ENCODE results near the gene D2HGDH. TPM values are rescaled to one million over a fixed set of nuclear protein-coding genes. Genes with fewer than 3 reads are reported as not detected.

The D2HGDH gene
- total RNA-seq, 1 experiment from 2014 or later: 10.0 TPM

GRCh38 chr2:241795021-241795999 lies 60.9 kb downstream of the D2HGDH start:
- Histone ChIP-seq H3T11ph (ENCODE audit: low read length) (no peak overlapping the region), H2BK5ac (ENCODE audit: insufficient read length, low read length) (no peak overlapping the region), H2BK20ac (ENCODE audit: low read depth, low read length, poor library complexity, severe bottlenecking) (no peak overlapping the region), H3K56ac (ENCODE audit: insufficient read length, low read depth, low read length) (no peak overlapping the region), H4K5ac (ENCODE audit: insufficient read length, low read depth, low read length) (no peak overlapping the region), H2AFZ (ENCODE audit: low read length) (no peak overlapping the region), H2AK5ac (ENCODE audit: insufficient read length, low read length) (no peak overlapping the region), H2BK15ac (ENCODE audit: low read depth, low read length) (no peak overlapping the region), H3K9me3 (ENCODE audit: control insufficient read depth, low read depth, low read length) (no peaks in the 10 kb centered on the region), H3K79me2 (ENCODE audit: insufficient read depth, low read length) (no peaks in the 10 kb centered on the region), H3K23me2 (ENCODE audit: insufficient read length, low read depth, low read length, poor library complexity, severe bottlenecking) (no peaks in the 10 kb centered on the region), H2BK12ac (ENCODE audit: insufficient read length, low read depth, low read length) (no peak overlapping the region), H3K14ac (ENCODE audit: insufficient read depth, low read length) (no peak overlapping the region; the same call in 1 of the 2 replicates), H3K27me3 (ENCODE audit: insufficient read depth, low read length) (no peaks in the 10 kb centered on the region), H3K18ac (ENCODE audit: insufficient read length, low read depth, low read length) (no peak overlapping the region), H3K4me2 (ENCODE audit: insufficient read depth, insufficient read length, low read length) (no peak overlapping the region), H4K8ac (replicated peaks; ENCODE audit: insufficient read length, low read depth, low read length) (no peak overlapping the region), H2BK120ac (ENCODE audit: low read depth, low read length, poor library complexity, severe bottlenecking) (no peak overlapping the region), H4K20me1 (ENCODE audit: control insufficient read depth, insufficient read depth, insufficient read length) (no peaks in the 10 kb centered on the region), H4K91ac (ENCODE audit: insufficient read length, low read depth, low read length) (no peak overlapping the region), H3K4me1 (ENCODE audit: insufficient read depth, low read length) (no peaks in the 10 kb centered on the region), H3K79me1 (ENCODE audit: insufficient read depth, low read depth, low read length, poor library complexity, severe bottlenecking) (no peaks in the 10 kb centered on the region), H3K23ac (ENCODE audit: insufficient read length, low read depth, low read length) (no peak overlapping the region), H3K9ac (ENCODE audit: extremely low read depth, insufficient read length, low read length) (no peak overlapping the region), H3K4ac (ENCODE audit: low read depth, low read length) (no peak overlapping the region), H3K27ac (ENCODE audit: insufficient read length, low read depth, low read length) (no peak overlapping the region)
- WGBS (ENCODE audit: extremely low coverage, insufficient read length, low lambda C conversion rate): no CpG with 5 or more reads among the region's 31 CpGs
- DNase-seq: no peak
- Mint-ChIP-seq H3K9me3 (peaks cover 15 to 17% of the 10 kb centered on the region in 2 experiments), H3K4me3 (no peak overlapping the region), H3K4me1 (peaks cover 9 to 13% of the 10 kb centered on the region in 2 experiments), H3K36me3 (ENCODE audit: insufficient read depth in 1 of 3, low read depth in 3 of 3) (peaks cover 0 to 12% (median 10%) of the 10 kb centered on the region in 3 experiments; a peak in 6 of 7 replicates), H3K27me3 (ENCODE audit: low read depth) (peaks cover 4% of the 10 kb centered on the region), H3K27ac (no peak overlapping the region)
- no peak for TF ChIP-seq CTCF (conservative IDR thresholded peaks at IDR 0.05)
